HepG2 (cell line): ENCODE data around the gene CD300H. TPM values are rescaled to one million over a fixed set of nuclear protein-coding genes. Genes with fewer than 3 reads are reported as not detected.

Source experiments
- ATAC-seq: fragments of 200-7000 bp; cut with Tn5 transposase; 3 replicates; pipeline ENCODE4 v1.9.1; 2020; ENCODE audit warnings: mild to moderate bottlenecking, moderate library complexity
- BruUV-seq: library from RNA; stranded (reverse); fragments of 400-500 nt; replicated peaks from 2 replicates; lab custom pipeline; 2021; lab: Mats Ljungman, UMichigan
- CTCF ChIA-PET: fragments of 300-600 bp; formaldehyde crosslinking; extraction: SDS; loops from one replicate; lab custom pipeline; 2021; ENCODE audit warnings: low total read pairs, inconsistent platforms, low intra/inter-chr PET ratio; lab: Yijun Ruan, JAX
- POLR2A ChIA-PET: fragments of 350-600 bp; sonication (Branson Sonifier 250); formaldehyde crosslinking; loops from one replicate; lab custom pipeline; 2020; ENCODE audit warnings: antibody characterized with exemption, inconsistent platforms; lab: Yijun Ruan, JAX
- DNase-seq: peaks from one replicate; pipeline ENCODE4 v3.0.0-alpha.2; 2015; ENCODE audit warnings: low spot score
- FAIRE-seq: peaks from 3 replicates; lab custom pipeline; 2011; peaks lifted over from hg19 to GRCh38; lab: Jason Lieb, UNC
- H2AFZ ChIP-seq: one replicate; pipeline ENCODE4 v1.6.1; 2011; ENCODE audit warnings: low read length, inconsistent platforms
- H3K27ac ChIP-seq: fragments of 300-600 bp; 3 replicates; pipeline ENCODE4 v1.8.0; 2011; ENCODE audit warnings: mixed run types, mild to moderate bottlenecking, mixed read lengths, low read length, inconsistent platforms; ENCODE audit not compliant: insufficient read depth; ENCODE audit errors: extremely low read length
- H3K27me3 ChIP-seq, 2 experiments: fragments of 200-600 bp in 1 of 2; 2 replicates in 1 of 2; 3 replicates in 1 of 2; pipeline versions ENCODE4 v1.6.0 to v1.8.0; 2011; ENCODE audit warnings: low read length in 2 of 2, mild to moderate bottlenecking in 2 of 2, moderate library complexity in 2 of 2, inconsistent platforms in 1 of 2; ENCODE audit not compliant: insufficient read depth in 2 of 2, control insufficient read depth in 1 of 2
- H3K36me3 ChIP-seq, 2 experiments: fragments of 200-600 bp in 1 of 2; replicated peaks in 1 of 2; 2 replicates in 1 of 2; 3 replicates in 1 of 2; pipeline versions ENCODE4 v1.5.1 to v1.8.0; 2011; ENCODE audit warnings: low read length in 2 of 2, inconsistent platforms in 1 of 2; ENCODE audit not compliant: insufficient read depth in 2 of 2, control insufficient read depth in 1 of 2
- H3K4me1 ChIP-seq: 2 replicates; pipeline ENCODE4 v1.5.1; 2012; ENCODE audit warnings: low read length, inconsistent platforms; ENCODE audit not compliant: insufficient read depth
- H3K4me2 ChIP-seq: 2 replicates; pipeline ENCODE4 v1.6.0; 2011; ENCODE audit warnings: low read depth, low read length, inconsistent platforms
- H3K4me3 ChIP-seq, 3 experiments: fragments of 200-600 bp in 1 of 3; sonication (generic), shearing (Covaris generic) in 1 of 3; replicated peaks in 1 of 3; 2 replicates each; pipeline ENCODE4 v1.5.1; 2011 to 2016; ENCODE audit warnings: low read length in 3 of 3, inconsistent platforms in 2 of 3, low read depth in 2 of 3, mild to moderate bottlenecking in 2 of 3, control low read depth in 1 of 3, mixed read lengths in 1 of 3; ENCODE audit not compliant: insufficient read depth in 1 of 3
- H3K79me2 ChIP-seq: one replicate; pipeline ENCODE4 v1.6.1; 2011; ENCODE audit warnings: low read length, inconsistent platforms; ENCODE audit not compliant: insufficient read depth
- H3K9ac ChIP-seq: 2 replicates; pipeline ENCODE4 v1.6.0; 2011; ENCODE audit warnings: mild to moderate bottlenecking, low read depth, low read length, inconsistent platforms; ENCODE audit not compliant: insufficient read depth
- H3K9me3 ChIP-seq: 2 replicates; pipeline ENCODE4 v1.5.1; 2012; ENCODE audit warnings: mild to moderate bottlenecking, low read length
- H4K20me1 ChIP-seq: 2 replicates; pipeline ENCODE4 v1.6.0; 2011; ENCODE audit warnings: inconsistent platforms, mild to moderate bottlenecking, low read length, moderate library complexity; ENCODE audit not compliant: insufficient read depth
- ARNTL ChIP-seq: sonication (generic); formaldehyde crosslinking; IDR thresholded peaks from 2 replicates; pipeline ENCODE4 v1.4.0; 2020; ENCODE audit warnings: mild to moderate bottlenecking, missing genetic modification reagents
- CENPT ChIP-seq: sonication (generic); formaldehyde crosslinking; IDR thresholded peaks from 2 replicates; pipeline ENCODE4 v1.8.0; 2022; ENCODE audit warnings: low read depth, mild to moderate bottlenecking, moderate library complexity, missing genetic modification reagents
- FOXK2 ChIP-seq: fragments of 450-650 bp; IDR thresholded peaks from 2 replicates; pipeline ENCODE4 v1.6.1; 2016
- HOXA9 ChIP-seq: sonication (generic); formaldehyde crosslinking; IDR thresholded peaks from 2 replicates; pipeline ENCODE4 v1.8.1; 2022; ENCODE audit warnings: missing genetic modification reagents, mild to moderate bottlenecking, moderate library complexity, borderline replicate concordance
- IKZF1 ChIP-seq: fragments of 450-650 bp; IDR thresholded peaks from 2 replicates; pipeline ENCODE4 v1.7.1; 2016
- JDP2 ChIP-seq: sonication (generic); formaldehyde crosslinking; IDR thresholded peaks from 2 replicates; pipeline ENCODE4 v1.8.1; 2022; ENCODE audit warnings: missing genetic modification reagents, borderline replicate concordance
- MAFF ChIP-seq: IDR thresholded peaks from 2 replicates; pipeline ENCODE4 v1.6.1; 2011; ENCODE audit warnings: low read depth, low read length, improper control_type of control experiment
- MAFK ChIP-seq, 2 experiments: IDR thresholded peaks in 1 of 2; conservative IDR thresholded peaks in 1 of 2; 2 replicates each; pipeline ENCODE4 v1.6.1; 2011; ENCODE audit warnings: improper control_type of control experiment in 2 of 2, low read length in 2 of 2
- MTA1 ChIP-seq: sonication (generic); formaldehyde crosslinking; IDR thresholded peaks from 2 replicates; pipeline ENCODE4 v1.4.0; 2020; ENCODE audit warnings: missing genetic modification reagents, mild to moderate bottlenecking, borderline replicate concordance
- NCOR1 ChIP-seq: fragments of 200-600 bp; sonication (generic); IDR thresholded peaks from 2 replicates; pipeline ENCODE4 v1.7.0; 2017; ENCODE audit warnings: antibody characterized with exemption, low read length, borderline replicate concordance
- NFE2 ChIP-seq: sonication (generic); formaldehyde crosslinking; IDR thresholded peaks from 2 replicates; pipeline ENCODE4 v1.4.0; 2020; ENCODE audit warnings: missing genetic modification reagents
- POGZ ChIP-seq: sonication (generic); formaldehyde crosslinking; IDR thresholded peaks from 2 replicates; pipeline ENCODE4 v1.4.0; 2020; ENCODE audit warnings: mild to moderate bottlenecking, missing genetic modification reagents
- RELA ChIP-seq: sonication (generic); formaldehyde crosslinking; IDR thresholded peaks from 2 replicates; pipeline ENCODE4 v1.4.0; 2020; ENCODE audit warnings: missing genetic modification reagents
- SMAD3 ChIP-seq: sonication (generic); formaldehyde crosslinking; IDR thresholded peaks from 2 replicates; pipeline ENCODE4 v1.4.0; 2020; ENCODE audit warnings: missing genetic modification reagents
- SRSF1 ChIP-seq: fragments of 200-400 bp; formaldehyde crosslinking; optimal IDR thresholded peaks from 2 replicates; pipeline ENCODE3; 2017; ENCODE audit warnings: mild to moderate bottlenecking, low read depth, low read length, moderate library complexity
- ZNF17 ChIP-seq: sonication (generic); formaldehyde crosslinking; IDR thresholded peaks from 2 replicates; pipeline ENCODE4 v1.5.0; 2020; ENCODE audit warnings: mild to moderate bottlenecking, missing genetic modification reagents
- ZNF3 ChIP-seq: IDR thresholded peaks from 2 replicates; pipeline ENCODE4 v1.7.0; 2017; ENCODE audit warnings: inconsistent platforms
- ZNF768 ChIP-seq: sonication (generic); formaldehyde crosslinking; IDR thresholded peaks from 2 replicates; pipeline ENCODE4 v1.4.0; 2020; ENCODE audit warnings: missing genetic modification reagents
- WGBS: methylation state at CpG from one replicate; pipeline ENCODE4 v1.1.6; 2017; ENCODE audit warnings: low lambda C conversion rate; 5-methylcytosine and 5-hydroxymethylcytosine counted together
- in situ Hi-C: cut with HindIII; loops from 2 replicates; pipeline ENCODE4 v1.10.0; 2017; ENCODE audit warnings: low pct_unique_long_range_greater_than_20kb; ENCODE audit not compliant: extremely low pct_ligation_motif_present
- intact Hi-C: fragments of 100-400 bp; cut with micrococcal nuclease; formaldehyde crosslinking; loops from one replicate; pipeline ENCODE4 v1.10.0; 2022; ENCODE audit not compliant: unreplicated experiment
- polyA plus RNA-seq, 8 experiments: library from polyadenylated mRNA; depleted of rRNA in 3 of 8; stranded (reverse) in 7 of 8; unstranded in 1 of 8; fragments of >200 nt; fragmentation: Illumina TruSeq in 4 of 8; extraction: Trizol in 4 of 8; gene quantifications; 2 replicates each; pipeline versions ENCODE4 v1.2.1 to v1.2.3, GENCODE V29; 2011 to 2016; ENCODE audit warnings: low read depth in 4 of 8, missing spikeins in 1 of 8, mixed read lengths in 1 of 8; ENCODE audit not compliant: insufficient read depth in 1 of 8
- total RNA-seq, 5 experiments: library from RNA; depleted of rRNA; stranded (reverse); fragments of >200 nt; fragmentation: Illumina TruSeq; extraction: Trizol; gene quantifications; 2 replicates each; pipeline ENCODE4 v1.2.3, GENCODE V29; 2016; ENCODE audit warnings: low read depth in 1 of 5
- TF ChIP-seq, protein P1 (sequence below): sonication (generic); formaldehyde crosslinking; IDR thresholded peaks from 2 replicates; pipeline ENCODE4 v1.5.0; 2020; ENCODE audit warnings: mild to moderate bottlenecking, missing genetic modification reagents, moderate library complexity
- TF ChIP-seq, protein P2 (sequence below): sonication (generic); formaldehyde crosslinking; IDR thresholded peaks from 2 replicates; pipeline ENCODE4 v1.4.0; 2020; ENCODE audit warnings: missing genetic modification reagents
- TF ChIP-seq, protein P3 (sequence below): sonication (generic); formaldehyde crosslinking; IDR thresholded peaks from 2 replicates; pipeline ENCODE4 v1.5.1; 2020; ENCODE audit warnings: mild to moderate bottlenecking, moderate library complexity, missing genetic modification reagents

CD300H gene
- total and polyA plus RNA-seq, 2 of the 13 experiments (the other 11 are each of a cell fraction or from before 2014, with no cell fraction given), result not detected

DNA sequence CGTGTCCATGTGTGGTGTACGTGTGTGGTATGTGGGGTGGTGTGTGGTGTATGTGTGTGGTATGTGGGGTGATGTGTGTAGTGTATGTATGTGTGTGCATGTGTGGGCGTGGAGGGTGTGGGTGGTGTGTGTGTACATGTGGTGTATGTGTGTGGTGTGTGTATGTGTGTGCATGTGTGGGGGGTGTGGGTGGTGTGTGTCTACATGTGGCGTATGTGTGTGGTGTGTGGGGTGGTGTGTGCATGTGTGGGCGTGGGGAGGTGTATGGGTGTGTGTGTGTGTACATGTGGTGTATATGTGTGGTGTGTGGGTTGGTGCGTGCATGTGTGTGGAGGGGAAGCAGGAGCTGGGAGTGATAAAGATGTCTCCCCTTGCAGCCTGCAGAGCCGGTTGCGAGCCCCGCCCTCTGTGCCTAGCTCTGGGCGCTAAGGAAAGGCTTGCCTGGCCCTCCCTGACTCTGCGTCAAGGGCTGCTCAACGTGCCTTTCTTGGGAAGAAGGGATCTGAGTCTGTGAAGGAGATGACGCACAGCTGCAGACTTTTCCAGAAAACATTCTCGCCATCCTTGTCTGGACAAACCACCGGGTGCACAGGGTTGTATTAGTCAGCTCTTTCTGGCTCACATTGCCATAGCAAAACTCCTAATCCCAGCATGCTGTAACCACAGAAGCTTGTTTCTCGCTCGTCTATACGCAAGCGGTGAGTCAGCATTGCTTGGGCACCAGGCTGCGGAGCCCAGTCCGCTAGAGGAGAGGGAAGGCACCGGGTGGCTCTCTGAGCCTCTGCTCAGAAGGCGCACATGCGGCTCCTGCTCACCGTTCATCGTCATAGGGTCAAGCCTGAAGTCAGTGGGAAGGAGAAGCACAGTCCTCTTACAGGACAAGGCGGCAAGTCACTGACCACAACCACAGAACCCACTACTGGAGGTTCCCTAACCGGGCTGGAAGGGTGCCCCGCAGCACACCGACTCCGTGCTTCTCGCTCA lies 2.0 kb upstream of the CD300H start:
- in situ Hi-C loops (no loop called here), intact Hi-C loops (no loop called here)
- H3K27me3 ChIP-seq, result peaks cover 2 to 30% of the 10 kb centered on the region in 2 experiments
- H3K4me2 ChIP-seq, result no peak overlapping the region
- peak; percentile 22; the same call in 2 of the 3 replicates for ATAC-seq
- BruUV-seq, result no TSS peak
- CTCF ChIA-PET, result no interaction called here
- no peaks in the 10 kb centered on the region for H4K20me1 ChIP-seq
- no peak overlapping the region for H3K9ac ChIP-seq
- H3K4me3 ChIP-seq, result no peak overlapping the region
- FAIRE-seq, result no peak
- no peaks in the 10 kb centered on the region for H3K4me1 ChIP-seq
- H3K79me2 ChIP-seq, result no peaks in the 10 kb centered on the region
- H3K36me3 ChIP-seq, result no peaks in the 10 kb centered on the region
- POLR2A ChIA-PET, result no interaction called here
- H3K27ac ChIP-seq, result no peak overlapping the region
- no peak for DNase-seq
- H2AFZ ChIP-seq, result no peak overlapping the region
- no peaks in the 10 kb centered on the region for H3K9me3 ChIP-seq
- 43% methylated on average over 28 of the region's 32 CpGs for WGBS
- TF ChIP-seq ARNTL (CRISPR knock-in tag) (no peak), NFE2 (CRISPR knock-in tag) (no peak), CENPT (CRISPR knock-in tag) (no peak), SRSF1 (no peak), RELA (no peak), SMAD3 (CRISPR knock-in tag) (no peak), ZNF3 (no peak), ZNF17 (CRISPR knock-in tag) (no peak), FOXK2 (no peak), MAFK (conservative IDR thresholded peaks at IDR 0.05 in 1 of 2, IDR thresholded peaks at IDR 0.05 in 1 of 2; ENCODE audit: low read length in 2 of 2) (peak; percentile 30 to 32; a peak in 2 of 4 replicates), HOXA9 (CRISPR knock-in tag) (no peak), MAFF (0 out of 2 replicates have a peak, but pooled peaks have one; percentile 16), JDP2 (CRISPR knock-in tag) (no peak), IKZF1 (peak; percentile 68; the same call in 1 of the 2 replicates), NCOR1 (no peak), MTA1 (no peak), POGZ (CRISPR knock-in tag) (no peak), ZNF768 (CRISPR knock-in tag) (no peak)
- TF ChIP-seq, protein P1, sequence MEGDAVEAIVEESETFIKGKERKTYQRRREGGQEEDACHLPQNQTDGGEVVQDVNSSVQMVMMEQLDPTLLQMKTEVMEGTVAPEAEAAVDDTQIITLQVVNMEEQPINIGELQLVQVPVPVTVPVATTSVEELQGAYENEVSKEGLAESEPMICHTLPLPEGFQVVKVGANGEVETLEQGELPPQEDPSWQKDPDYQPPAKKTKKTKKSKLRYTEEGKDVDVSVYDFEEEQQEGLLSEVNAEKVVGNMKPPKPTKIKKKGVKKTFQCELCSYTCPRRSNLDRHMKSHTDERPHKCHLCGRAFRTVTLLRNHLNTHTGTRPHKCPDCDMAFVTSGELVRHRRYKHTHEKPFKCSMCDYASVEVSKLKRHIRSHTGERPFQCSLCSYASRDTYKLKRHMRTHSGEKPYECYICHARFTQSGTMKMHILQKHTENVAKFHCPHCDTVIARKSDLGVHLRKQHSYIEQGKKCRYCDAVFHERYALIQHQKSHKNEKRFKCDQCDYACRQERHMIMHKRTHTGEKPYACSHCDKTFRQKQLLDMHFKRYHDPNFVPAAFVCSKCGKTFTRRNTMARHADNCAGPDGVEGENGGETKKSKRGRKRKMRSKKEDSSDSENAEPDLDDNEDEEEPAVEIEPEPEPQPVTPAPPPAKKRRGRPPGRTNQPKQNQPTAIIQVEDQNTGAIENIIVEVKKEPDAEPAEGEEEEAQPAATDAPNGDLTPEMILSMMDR, result no peak
- TF ChIP-seq, protein P2, sequence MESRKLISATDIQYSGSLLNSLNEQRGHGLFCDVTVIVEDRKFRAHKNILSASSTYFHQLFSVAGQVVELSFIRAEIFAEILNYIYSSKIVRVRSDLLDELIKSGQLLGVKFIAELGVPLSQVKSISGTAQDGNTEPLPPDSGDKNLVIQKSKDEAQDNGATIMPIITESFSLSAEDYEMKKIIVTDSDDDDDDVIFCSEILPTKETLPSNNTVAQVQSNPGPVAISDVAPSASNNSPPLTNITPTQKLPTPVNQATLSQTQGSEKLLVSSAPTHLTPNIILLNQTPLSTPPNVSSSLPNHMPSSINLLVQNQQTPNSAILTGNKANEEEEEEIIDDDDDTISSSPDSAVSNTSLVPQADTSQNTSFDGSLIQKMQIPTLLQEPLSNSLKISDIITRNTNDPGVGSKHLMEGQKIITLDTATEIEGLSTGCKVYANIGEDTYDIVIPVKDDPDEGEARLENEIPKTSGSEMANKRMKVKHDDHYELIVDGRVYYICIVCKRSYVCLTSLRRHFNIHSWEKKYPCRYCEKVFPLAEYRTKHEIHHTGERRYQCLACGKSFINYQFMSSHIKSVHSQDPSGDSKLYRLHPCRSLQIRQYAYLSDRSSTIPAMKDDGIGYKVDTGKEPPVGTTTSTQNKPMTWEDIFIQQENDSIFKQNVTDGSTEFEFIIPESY (CRISPR knock-in tag), result no peak
- TF ChIP-seq, protein P3, sequence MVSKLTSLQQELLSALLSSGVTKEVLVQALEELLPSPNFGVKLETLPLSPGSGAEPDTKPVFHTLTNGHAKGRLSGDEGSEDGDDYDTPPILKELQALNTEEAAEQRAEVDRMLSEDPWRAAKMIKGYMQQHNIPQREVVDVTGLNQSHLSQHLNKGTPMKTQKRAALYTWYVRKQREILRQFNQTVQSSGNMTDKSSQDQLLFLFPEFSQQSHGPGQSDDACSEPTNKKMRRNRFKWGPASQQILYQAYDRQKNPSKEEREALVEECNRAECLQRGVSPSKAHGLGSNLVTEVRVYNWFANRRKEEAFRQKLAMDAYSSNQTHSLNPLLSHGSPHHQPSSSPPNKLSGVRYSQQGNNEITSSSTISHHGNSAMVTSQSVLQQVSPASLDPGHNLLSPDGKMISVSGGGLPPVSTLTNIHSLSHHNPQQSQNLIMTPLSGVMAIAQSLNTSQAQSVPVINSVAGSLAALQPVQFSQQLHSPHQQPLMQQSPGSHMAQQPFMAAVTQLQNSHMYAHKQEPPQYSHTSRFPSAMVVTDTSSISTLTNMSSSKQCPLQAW (CRISPR knock-in tag), result no peak
